OCI-LY3 (cell line): Measurements from ENCODE around the gene CDK7.

Experiments used
- CTCF ChIP-seq: fragments of 200-600, 300-600 bp; sonication (generic); IDR thresholded peaks from 2 replicates; pipeline ENCODE4 v1.5.1; 2014; ENCODE audit warnings: antibody characterized with exemption, low read length, low read depth
- EZH2phosphoT487 ChIP-seq: fragments of 200-600 bp; shearing (Covaris generic); IDR thresholded peaks from 2 replicates; pipeline ENCODE4 v1.6.1; 2018; ENCODE audit warnings: antibody characterized with exemption, mixed run types, low read depth

GRCh38 chr5:69315972-69316371, 81.3 kb downstream of the CDK7 start:
- TF ChIP-seq CTCF, result no peak
- no peak for TF ChIP-seq EZH2phosphoT487
